HepG2 (cell line): ENCODE data around the gene PPP1R7. TPM values are rescaled to one million over a fixed set of nuclear protein-coding genes. Genes with fewer than 3 reads are reported as not detected.
A peak's percentile ranks its signal among the peaks of the same experiment; 100 is the strongest.

Source experiments
- AGO1 ChIP-seq: fragments of 200-400 bp; formaldehyde crosslinking; IDR thresholded peaks from 2 replicates; pipeline ENCODE4 v1.6.1; 2017; ENCODE audit warnings: mild to moderate bottlenecking, low read depth, low read length, moderate library complexity; ENCODE audit not compliant: poor library complexity, severe bottlenecking
- BRD4 ChIP-seq: sonication (generic); formaldehyde crosslinking; IDR thresholded peaks from 2 replicates; pipeline ENCODE4 v1.4.0; 2020; ENCODE audit warnings: missing genetic modification reagents
- EP300 ChIP-seq, 3 experiments: sonication (generic) in 1 of 3; formaldehyde crosslinking in 1 of 3; IDR thresholded peaks; 2 replicates each; pipeline versions ENCODE4 v1.5.1 to v1.6.1; 2011 to 2020; ENCODE audit warnings: low read depth in 2 of 3, low read length in 2 of 3, borderline replicate concordance in 1 of 3, improper control_type of control experiment in 1 of 3, mild to moderate bottlenecking in 1 of 3, missing genetic modification reagents in 1 of 3, moderate library complexity in 1 of 3
- FIP1L1 ChIP-seq: fragments of 200-400 bp; formaldehyde crosslinking; IDR thresholded peaks from 2 replicates; pipeline ENCODE4 v1.6.1; 2018; ENCODE audit warnings: low read depth, mild to moderate bottlenecking, low read length, moderate library complexity, borderline replicate concordance; ENCODE audit not compliant: insufficient read depth
- MED13 ChIP-seq: sonication (generic); formaldehyde crosslinking; IDR thresholded peaks from 2 replicates; pipeline ENCODE4 v1.5.0; 2020; ENCODE audit warnings: missing genetic modification reagents
- THAP11 ChIP-seq: IDR thresholded peaks from 2 replicates; pipeline ENCODE4 v1.6.1; 2016; ENCODE audit warnings: missing biosample characterization, missing genetic modification reagents
- ZBTB7B ChIP-seq: sonication (generic); formaldehyde crosslinking; IDR thresholded peaks from 2 replicates; pipeline ENCODE4 v1.4.0; 2020; ENCODE audit warnings: missing genetic modification reagents
- ZMAT3 ChIP-seq: sonication (generic); formaldehyde crosslinking; conservative IDR thresholded peaks from 2 replicates; pipeline ENCODE4 v1.7.0; 2021; ENCODE audit warnings: missing genetic modification reagents
- ZMYM2 ChIP-seq: sonication (generic); formaldehyde crosslinking; IDR thresholded peaks from 2 replicates; pipeline ENCODE4 v1.8.0; 2022; ENCODE audit warnings: mild to moderate bottlenecking, missing genetic modification reagents
- ZNF160 ChIP-seq: sonication (generic); formaldehyde crosslinking; IDR thresholded peaks from 2 replicates; pipeline ENCODE4 v1.8.0; 2022; ENCODE audit warnings: mild to moderate bottlenecking, inconsistent platforms, missing genetic modification reagents
- ZNF333 ChIP-seq: sonication (generic); formaldehyde crosslinking; IDR thresholded peaks from 2 replicates; pipeline ENCODE4 v1.4.0; 2020; ENCODE audit warnings: mild to moderate bottlenecking, missing genetic modification reagents, borderline replicate concordance
- ZNF382 ChIP-seq: sonication (generic); formaldehyde crosslinking; IDR thresholded peaks from 2 replicates; pipeline ENCODE4 v1.5.0; 2020; ENCODE audit warnings: missing genetic modification reagents, mild to moderate bottlenecking, borderline replicate concordance
- ZNF652 ChIP-seq: IDR thresholded peaks from 2 replicates; pipeline ENCODE4 v1.6.1; 2016; ENCODE audit warnings: low read depth, borderline replicate concordance
- ZNF75D ChIP-seq: sonication (generic); formaldehyde crosslinking; IDR thresholded peaks from 2 replicates; pipeline ENCODE4 v1.8.1; 2023; ENCODE audit warnings: missing genetic modification reagents, mild to moderate bottlenecking, borderline replicate concordance
- polyA plus RNA-seq, 8 experiments: library from polyadenylated mRNA; depleted of rRNA in 3 of 8; stranded (reverse) in 7 of 8; unstranded in 1 of 8; fragments of >200 nt; fragmentation: Illumina TruSeq in 4 of 8; extraction: Trizol in 4 of 8; gene quantifications; 2 replicates each; pipeline versions ENCODE4 v1.2.1 to v1.2.3, GENCODE V29; 2011 to 2016; ENCODE audit warnings: low read depth in 4 of 8, missing spikeins in 1 of 8, mixed read lengths in 1 of 8; ENCODE audit not compliant: insufficient read depth in 1 of 8
- total RNA-seq, 5 experiments: library from RNA; depleted of rRNA; stranded (reverse); fragments of >200 nt; fragmentation: Illumina TruSeq; extraction: Trizol; gene quantifications; 2 replicates each; pipeline ENCODE4 v1.2.3, GENCODE V29; 2016; ENCODE audit warnings: low read depth in 1 of 5
- TF ChIP-seq, protein P1 (sequence below), 2 experiments: fragments of 450-650 bp in 1 of 2; sonication (generic) in 1 of 2; formaldehyde crosslinking; IDR thresholded peaks; 2 replicates each; pipeline versions ENCODE4 v1.5.0 to v1.8.0; 2020 to 2022; ENCODE audit warnings: mild to moderate bottlenecking in 1 of 2, missing genetic modification reagents in 1 of 2
- TF ChIP-seq, protein P2 (sequence below): sonication (generic); formaldehyde crosslinking; IDR thresholded peaks from 2 replicates; pipeline ENCODE4 v1.4.0; 2020; ENCODE audit warnings: low read depth, mild to moderate bottlenecking, missing genetic modification reagents
- TF ChIP-seq, protein P3 (sequence below): sonication (generic); formaldehyde crosslinking; IDR thresholded peaks from 2 replicates; pipeline ENCODE4 v1.5.0; 2020; ENCODE audit warnings: missing genetic modification reagents
- TF ChIP-seq, protein P4 (sequence below): sonication (generic); formaldehyde crosslinking; IDR thresholded peaks from 2 replicates; pipeline ENCODE4 v1.4.0; 2020; ENCODE audit warnings: low read depth, mild to moderate bottlenecking, missing genetic modification reagents
- TF ChIP-seq, protein P5 (sequence below): IDR thresholded peaks from 2 replicates; pipeline ENCODE4 v1.6.1; 2016; ENCODE audit warnings: missing genetic modification reagents, missing compliant biosample characterization
- TF ChIP-seq, protein P6 (sequence below): sonication (generic); formaldehyde crosslinking; IDR thresholded peaks from 2 replicates; pipeline ENCODE4 v1.5.0; 2020; ENCODE audit warnings: missing genetic modification reagents

Gene PPP1R7
- total and polyA plus RNA-seq, 2 of the 13 experiments (the other 11 are each of a cell fraction or from before 2014, with no cell fraction given): 33.3 to 67.9 TPM

DNA sequence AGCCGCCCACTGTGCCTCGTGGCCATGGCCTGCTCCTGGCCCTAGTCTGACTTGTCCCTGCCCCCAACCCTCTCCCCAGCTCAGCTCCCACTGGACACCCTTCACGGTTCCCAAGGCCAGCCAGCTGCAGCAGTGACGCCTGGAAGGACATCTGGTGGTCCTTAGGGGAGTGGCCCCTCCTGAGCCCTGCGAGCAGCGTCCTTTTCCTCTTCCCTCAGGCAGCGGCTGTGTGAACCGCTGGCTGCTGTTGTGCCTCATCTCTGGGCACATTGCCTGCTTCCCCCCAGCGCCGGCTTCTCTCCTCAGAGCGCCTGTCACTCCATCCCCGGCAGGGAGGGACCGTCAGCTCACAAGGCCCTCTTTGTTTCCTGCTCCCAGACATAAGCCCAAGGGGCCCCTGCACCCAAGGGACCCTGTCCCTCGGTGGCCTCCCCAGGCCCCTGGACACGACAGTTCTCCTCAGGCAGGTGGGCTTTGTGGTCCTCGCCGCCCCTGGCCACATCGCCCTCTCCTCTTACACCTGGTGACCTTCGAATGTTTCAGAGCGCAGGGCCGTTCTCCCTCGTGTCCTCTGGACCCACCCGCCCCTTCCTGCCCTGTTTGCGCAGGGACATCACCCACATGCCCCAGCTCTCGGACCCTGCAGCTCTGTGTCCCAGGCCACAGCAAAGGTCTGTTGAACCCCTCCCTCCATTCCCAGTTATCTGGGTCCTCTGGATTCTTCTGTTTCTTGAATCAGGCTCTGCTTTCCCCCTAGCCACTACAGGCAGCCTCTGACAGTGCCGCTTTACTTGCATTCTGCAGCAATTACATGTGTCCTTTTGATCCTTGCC, 74.0 kb downstream of the PPP1R7 start (continued):
- TF ChIP-seq EP300 (IDR thresholded peaks at IDR 0.05; ENCODE audit: low read depth in 2 of 2, low read length in 2 of 2) (no peak; a peak in 1 of 4 replicates), EP300 (CRISPR knock-in tag; IDR thresholded peaks at IDR 0.05; ENCODE audit: borderline replicate concordance) (no peak), ZMYM2 (peak; percentile 84), ZBTB7B (peak; percentile 95), ZNF652 (CRISPR knock-in tag) (no peak), ZNF333 (CRISPR knock-in tag) (no peak), FIP1L1 (peak; percentile 64; the same call in 1 of the 2 replicates), BRD4 (CRISPR knock-in tag) (peak; percentile 86; the same call in 1 of the 2 replicates), MED13 (CRISPR knock-in tag) (peak; percentile 74), AGO1 (peak; percentile 92), ZNF382 (CRISPR knock-in tag) (no peak), ZNF160 (no peak), ZMAT3 (peak; percentile 62; the same call in 1 of the 2 replicates), ZNF75D (CRISPR knock-in tag) (no peak), THAP11 (CRISPR knock-in tag) (peak; percentile 60)
- TF ChIP-seq, protein P1, sequence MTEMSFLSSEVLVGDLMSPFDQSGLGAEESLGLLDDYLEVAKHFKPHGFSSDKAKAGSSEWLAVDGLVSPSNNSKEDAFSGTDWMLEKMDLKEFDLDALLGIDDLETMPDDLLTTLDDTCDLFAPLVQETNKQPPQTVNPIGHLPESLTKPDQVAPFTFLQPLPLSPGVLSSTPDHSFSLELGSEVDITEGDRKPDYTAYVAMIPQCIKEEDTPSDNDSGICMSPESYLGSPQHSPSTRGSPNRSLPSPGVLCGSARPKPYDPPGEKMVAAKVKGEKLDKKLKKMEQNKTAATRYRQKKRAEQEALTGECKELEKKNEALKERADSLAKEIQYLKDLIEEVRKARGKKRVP (CRISPR knock-in tag; IDR thresholded peaks at IDR 0.05): no peak
- TF ChIP-seq, protein P2, sequence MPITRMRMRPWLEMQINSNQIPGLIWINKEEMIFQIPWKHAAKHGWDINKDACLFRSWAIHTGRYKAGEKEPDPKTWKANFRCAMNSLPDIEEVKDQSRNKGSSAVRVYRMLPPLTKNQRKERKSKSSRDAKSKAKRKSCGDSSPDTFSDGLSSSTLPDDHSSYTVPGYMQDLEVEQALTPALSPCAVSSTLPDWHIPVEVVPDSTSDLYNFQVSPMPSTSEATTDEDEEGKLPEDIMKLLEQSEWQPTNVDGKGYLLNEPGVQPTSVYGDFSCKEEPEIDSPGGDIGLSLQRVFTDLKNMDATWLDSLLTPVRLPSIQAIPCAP (CRISPR knock-in tag): no peak
- TF ChIP-seq, protein P3, sequence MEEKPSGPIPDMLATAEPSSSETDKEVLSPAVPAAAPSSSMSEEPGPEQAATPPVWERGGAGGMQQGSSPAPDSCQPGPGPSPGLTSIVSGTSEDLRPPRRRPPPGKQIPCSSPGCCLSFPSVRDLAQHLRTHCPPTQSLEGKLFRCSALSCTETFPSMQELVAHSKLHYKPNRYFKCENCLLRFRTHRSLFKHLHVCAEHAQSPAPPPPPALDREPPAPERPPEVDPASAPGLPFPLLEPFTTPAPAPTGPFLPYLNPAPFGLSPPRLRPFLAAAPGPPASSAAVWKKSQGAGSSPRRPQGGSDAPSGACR (CRISPR knock-in tag): no peak
- TF ChIP-seq, protein P4, sequence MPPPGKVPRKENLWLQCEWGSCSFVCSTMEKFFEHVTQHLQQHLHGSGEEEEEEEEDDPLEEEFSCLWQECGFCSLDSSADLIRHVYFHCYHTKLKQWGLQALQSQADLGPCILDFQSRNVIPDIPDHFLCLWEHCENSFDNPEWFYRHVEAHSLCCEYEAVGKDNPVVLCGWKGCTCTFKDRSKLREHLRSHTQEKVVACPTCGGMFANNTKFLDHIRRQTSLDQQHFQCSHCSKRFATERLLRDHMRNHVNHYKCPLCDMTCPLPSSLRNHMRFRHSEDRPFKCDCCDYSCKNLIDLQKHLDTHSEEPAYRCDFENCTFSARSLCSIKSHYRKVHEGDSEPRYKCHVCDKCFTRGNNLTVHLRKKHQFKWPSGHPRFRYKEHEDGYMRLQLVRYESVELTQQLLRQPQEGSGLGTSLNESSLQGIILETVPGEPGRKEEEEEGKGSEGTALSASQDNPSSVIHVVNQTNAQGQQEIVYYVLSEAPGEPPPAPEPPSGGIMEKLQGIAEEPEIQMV (CRISPR knock-in tag): peak; percentile 91
- TF ChIP-seq, protein P5, sequence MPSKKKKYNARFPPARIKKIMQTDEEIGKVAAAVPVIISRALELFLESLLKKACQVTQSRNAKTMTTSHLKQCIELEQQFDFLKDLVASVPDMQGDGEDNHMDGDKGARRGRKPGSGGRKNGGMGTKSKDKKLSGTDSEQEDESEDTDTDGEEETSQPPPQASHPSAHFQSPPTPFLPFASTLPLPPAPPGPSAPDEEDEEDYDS (CRISPR knock-in tag): peak; percentile 28; the same call in 1 of the 2 replicates
- TF ChIP-seq, protein P6, sequence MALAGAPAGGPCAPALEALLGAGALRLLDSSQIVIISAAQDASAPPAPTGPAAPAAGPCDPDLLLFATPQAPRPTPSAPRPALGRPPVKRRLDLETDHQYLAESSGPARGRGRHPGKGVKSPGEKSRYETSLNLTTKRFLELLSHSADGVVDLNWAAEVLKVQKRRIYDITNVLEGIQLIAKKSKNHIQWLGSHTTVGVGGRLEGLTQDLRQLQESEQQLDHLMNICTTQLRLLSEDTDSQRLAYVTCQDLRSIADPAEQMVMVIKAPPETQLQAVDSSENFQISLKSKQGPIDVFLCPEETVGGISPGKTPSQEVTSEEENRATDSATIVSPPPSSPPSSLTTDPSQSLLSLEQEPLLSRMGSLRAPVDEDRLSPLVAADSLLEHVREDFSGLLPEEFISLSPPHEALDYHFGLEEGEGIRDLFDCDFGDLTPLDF: no peak
